ENCODE data around the gene ANKIB1.
A peak's percentile ranks its signal among the peaks of the same experiment; 100 is the strongest.

- TF ChIP-seq, protein P1, sequence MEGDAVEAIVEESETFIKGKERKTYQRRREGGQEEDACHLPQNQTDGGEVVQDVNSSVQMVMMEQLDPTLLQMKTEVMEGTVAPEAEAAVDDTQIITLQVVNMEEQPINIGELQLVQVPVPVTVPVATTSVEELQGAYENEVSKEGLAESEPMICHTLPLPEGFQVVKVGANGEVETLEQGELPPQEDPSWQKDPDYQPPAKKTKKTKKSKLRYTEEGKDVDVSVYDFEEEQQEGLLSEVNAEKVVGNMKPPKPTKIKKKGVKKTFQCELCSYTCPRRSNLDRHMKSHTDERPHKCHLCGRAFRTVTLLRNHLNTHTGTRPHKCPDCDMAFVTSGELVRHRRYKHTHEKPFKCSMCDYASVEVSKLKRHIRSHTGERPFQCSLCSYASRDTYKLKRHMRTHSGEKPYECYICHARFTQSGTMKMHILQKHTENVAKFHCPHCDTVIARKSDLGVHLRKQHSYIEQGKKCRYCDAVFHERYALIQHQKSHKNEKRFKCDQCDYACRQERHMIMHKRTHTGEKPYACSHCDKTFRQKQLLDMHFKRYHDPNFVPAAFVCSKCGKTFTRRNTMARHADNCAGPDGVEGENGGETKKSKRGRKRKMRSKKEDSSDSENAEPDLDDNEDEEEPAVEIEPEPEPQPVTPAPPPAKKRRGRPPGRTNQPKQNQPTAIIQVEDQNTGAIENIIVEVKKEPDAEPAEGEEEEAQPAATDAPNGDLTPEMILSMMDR (IDR thresholded peaks at IDR 0.05), result peak; percentile 98; the same call in 1 of the 2 replicates
- TF ChIP-seq GATA2 (CRISPR knock-in tag; IDR thresholded peaks at IDR 0.05), result no peak
Observed at GRCh38 chr7:92446869-92447344, 201.1 kb downstream of the ANKIB1 start.
